ENCODE measurements around the gene RNF146.

DNA sequence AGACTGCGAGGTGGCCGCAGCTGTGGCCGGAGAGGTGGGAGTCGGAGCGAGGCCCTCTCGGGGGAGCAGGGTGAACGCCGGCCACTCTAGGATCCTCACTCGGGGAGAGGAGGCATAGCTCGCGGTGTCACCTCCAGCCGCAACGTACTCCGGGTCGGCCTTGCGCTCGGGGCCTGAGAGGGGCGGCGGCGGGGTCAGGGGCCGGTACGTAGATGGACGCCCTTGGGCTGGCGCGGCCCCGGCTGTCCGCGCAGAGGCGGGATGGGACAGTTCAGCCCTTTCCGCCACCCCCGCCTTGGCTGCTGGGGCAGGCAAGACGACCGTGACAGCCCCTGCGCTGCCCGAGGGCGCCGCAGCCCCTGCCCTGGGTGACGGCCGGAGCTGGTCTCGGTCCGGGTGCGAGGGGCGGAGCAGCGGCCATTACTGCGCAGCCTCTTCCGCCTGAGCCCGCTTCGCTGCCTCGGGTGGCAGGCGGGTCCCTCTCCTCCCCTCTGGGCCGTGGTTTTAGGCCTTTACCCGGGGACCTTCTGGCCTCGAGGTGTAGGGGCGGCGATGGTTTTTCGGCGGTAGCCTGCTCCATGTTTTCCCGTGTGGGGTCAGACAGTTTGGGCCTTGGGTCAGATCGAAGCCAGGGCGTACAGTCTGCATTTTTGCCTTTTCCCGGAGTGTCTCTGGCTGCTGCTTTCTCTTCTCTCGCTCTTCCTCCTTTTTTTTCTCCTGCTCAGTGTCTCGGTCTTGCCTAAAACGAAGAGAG lies 405 bp downstream of the RNF146 start:
- TF ChIP-seq, protein P1, sequence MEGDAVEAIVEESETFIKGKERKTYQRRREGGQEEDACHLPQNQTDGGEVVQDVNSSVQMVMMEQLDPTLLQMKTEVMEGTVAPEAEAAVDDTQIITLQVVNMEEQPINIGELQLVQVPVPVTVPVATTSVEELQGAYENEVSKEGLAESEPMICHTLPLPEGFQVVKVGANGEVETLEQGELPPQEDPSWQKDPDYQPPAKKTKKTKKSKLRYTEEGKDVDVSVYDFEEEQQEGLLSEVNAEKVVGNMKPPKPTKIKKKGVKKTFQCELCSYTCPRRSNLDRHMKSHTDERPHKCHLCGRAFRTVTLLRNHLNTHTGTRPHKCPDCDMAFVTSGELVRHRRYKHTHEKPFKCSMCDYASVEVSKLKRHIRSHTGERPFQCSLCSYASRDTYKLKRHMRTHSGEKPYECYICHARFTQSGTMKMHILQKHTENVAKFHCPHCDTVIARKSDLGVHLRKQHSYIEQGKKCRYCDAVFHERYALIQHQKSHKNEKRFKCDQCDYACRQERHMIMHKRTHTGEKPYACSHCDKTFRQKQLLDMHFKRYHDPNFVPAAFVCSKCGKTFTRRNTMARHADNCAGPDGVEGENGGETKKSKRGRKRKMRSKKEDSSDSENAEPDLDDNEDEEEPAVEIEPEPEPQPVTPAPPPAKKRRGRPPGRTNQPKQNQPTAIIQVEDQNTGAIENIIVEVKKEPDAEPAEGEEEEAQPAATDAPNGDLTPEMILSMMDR (conservative IDR thresholded peaks at IDR 0.05; ENCODE audit: low read length) = no peak
- TF ChIP-seq EZH2phosphoT487 (IDR thresholded peaks at IDR 0.05; ENCODE audit: borderline replicate concordance) = no peak

Data from Loucy (cell line).